Heart left ventricle (tissue), 16 donors: ENCODE measurements around the gene KLF15. TPM values are rescaled to one million over a fixed set of nuclear protein-coding genes. Genes with fewer than 3 reads are reported as not detected.

Experiments used
- ATAC-seq, 4 donors: fragments of 200-7000 bp; cut with Tn5 transposase; one replicate each; pipeline ENCODE4 v1.9.1; 2020 to 2022; ENCODE audit warnings: moderate library complexity in 4 of 4, mild to moderate bottlenecking in 3 of 4, moderate number of reproducible peaks in 1 of 4
- DNase-seq, 5 donors: peaks; one replicate each; pipeline ENCODE4 v3.0.0-alpha.2; 2020
- H3K27ac ChIP-seq, 12 donors: fragments of 200-600 bp; sonication (generic) in 4 of 12; one replicate each; pipeline versions ENCODE4 v1.5.0 to v1.8.0; 2016 to 2022; ENCODE audit warnings: mild to moderate bottlenecking in 2 of 12
- H3K27me3 ChIP-seq, 9 donors: fragments of 200-600 bp; sonication (generic) in 2 of 9; one replicate each; pipeline versions ENCODE4 v1.5.1 to v1.8.0; 2016 to 2022; ENCODE audit warnings: mild to moderate bottlenecking in 3 of 9
- H3K36me3 ChIP-seq, 9 donors: fragments of 200-600 bp; sonication (generic) in 2 of 9; one replicate each; pipeline versions ENCODE4 v1.5.0 to v1.8.0; 2018 to 2022; ENCODE audit warnings: mild to moderate bottlenecking in 2 of 9
- H3K4me1 ChIP-seq, 12 donors: fragments of 200-600 bp; sonication (generic) in 4 of 12; one replicate each; pipeline versions ENCODE4 v1.5.0 to v1.8.0; 2016 to 2022; ENCODE audit warnings: mild to moderate bottlenecking in 3 of 12
- H3K4me3 ChIP-seq, 12 donors: fragments of 200-600 bp; sonication (generic) in 4 of 12; one replicate each; pipeline versions ENCODE4 v1.5.0 to v1.8.0; 2017 to 2022; ENCODE audit warnings: mild to moderate bottlenecking in 9 of 12, moderate library complexity in 4 of 12
- H3K9me3 ChIP-seq, 12 donors: fragments of 200-600 bp; sonication (generic) in 4 of 12; one replicate each; pipeline versions ENCODE4 v1.5.0 to v1.8.0; 2016 to 2022; ENCODE audit warnings: mild to moderate bottlenecking in 1 of 12
- POLR2A ChIP-seq, 2 donors: fragments of 450-650 bp; IDR thresholded peaks; one replicate each; pipeline ENCODE4 v1.6.1; 2017; ENCODE audit warnings: antibody characterized with exemption in 2 of 2, mild to moderate bottlenecking in 2 of 2, moderate library complexity in 2 of 2
- WGBS, 4 donors: extraction: QIAGEN DNeasy Blood & Tissue Kit in 2 of 4; methylation state at CpG; one replicate each; pipeline versions ENCODE4 v1.1.5 to v1.1.7; 2013 to 2018; 5-methylcytosine and 5-hydroxymethylcytosine counted together
- intact Hi-C, 10 donors: fragments of 100-400 bp; cut with DNase I; formaldehyde crosslinking; loops; one replicate each; pipeline versions ENCODE4 v1.11.1 to v1.14.2; 2022
- polyA plus RNA-seq, 2 donors: library from polyadenylated mRNA; stranded (reverse); fragments of 200-250 nt; gene quantifications; one replicate each; pipeline ENCODE4 v1.2.3, GENCODE V29; 2013
- total RNA-seq, 9 donors: library from RNA; depleted of rRNA in 2 of 9; stranded (reverse); fragments of >200 nt in 2 of 9; fragmentation: NEBNext Ultra II Directional in 3 of 9; extraction: Animal tissue kit (Norgen Biotek cat#: 25700) in 3 of 9; gene quantifications; one replicate each; pipeline versions ENCODE4 v1.1.0 to v1.2.4, GENCODE V29; 2016 to 2023
- TF ChIP-seq, protein P1 (sequence below), 12 donors: fragments of 200-600 bp; sonication (generic) in 4 of 12; IDR thresholded peaks; one replicate each; pipeline versions ENCODE4 v1.5.0 to v1.8.0; 2018 to 2022; ENCODE audit warnings: antibody characterized with exemption in 12 of 12, mild to moderate bottlenecking in 5 of 12
- donor health status: ischemic (EF 13 %, LVEDD 7.1; RV severe dilation, severe dysfunction).
- donor health status: healthy with polysubstance abuse.
- donor health status: DM: no; HTN: yes; CAD: no.
- donor health status: DM: no; HTN: no; CAD: no.
- donor health status: ischemic (EF 25% LVEDD 6.9; RV normal size, moderate dysfunction).
- donor health status: ischemic (EF 25% LVEDD 5.7; RV mildly dilated, moderate dysfunction).
- donor health status: healthy.
- donor health status: DM: yes; HTN: yes; CAD: no.
- donor health status: ischemic (EF 35%, LVEDD 5.7; RV mildly dilated, moderate dysfunction).
- donor health status: nonischemic (EF 11% LVEDD 7.7; RV severe dilation, severe dysfunction).
- donor health status: DM: yes; HTN: yes; CAD: no.
- donor health status: PGD.
- donor health status: ischemic (EF 29% LVEDD 5.4; RV normal size, mild dysfunction).
- donor health status: nonischemic (EF 23%, LVEDD 6.1; RV moderate dilation, normal function).

The KLF15 gene
- total and polyA plus RNA-seq, 11 donors, result 10.5 to 85.8 (median 35.9) TPM

DNA sequence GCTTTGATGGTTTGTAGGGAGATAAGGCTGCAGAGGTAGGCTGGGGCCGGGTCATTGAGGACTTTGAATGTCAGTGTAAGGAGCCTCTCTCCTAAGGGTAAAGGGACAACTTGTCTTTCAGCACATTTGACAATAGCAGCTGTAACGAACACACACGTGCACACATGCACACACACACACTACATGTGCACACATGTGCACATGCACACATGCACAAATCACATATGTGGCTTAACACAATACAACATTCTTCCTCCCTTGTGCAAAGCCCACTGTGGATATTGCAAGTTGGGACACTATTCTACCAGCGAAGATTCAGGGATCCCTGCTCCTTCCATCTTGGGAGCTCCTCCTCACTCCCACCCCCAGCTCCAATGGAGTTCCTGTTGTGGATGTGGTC is 36.4 kb upstream of the KLF15 start:
- Histone ChIP-seq H3K27me3 (peaks cover 0 to 26% (median 0%) of the 10 kb centered on the region in 9 donors), H3K4me1 (peaks cover 0 to 18% (median 6%) of the 10 kb centered on the region in 12 donors), H3K4me3 (no peak overlapping the region), H3K36me3 (no peaks in the 10 kb centered on the region), H3K27ac (no peak overlapping the region), H3K9me3 (no peaks in the 10 kb centered on the region)
- intact Hi-C loops, result loop anchor here in 2 of 10 donors (5.0 to 10.0 kb wide), 3 partner anchors 71 to 261 kb away; no protein-coding TSS in a partner anchor
- ATAC-seq, result no peak
- DNase-seq, result no peak
- 85 to 92% (median 89%) methylated on average over 4 of the region's 4 CpGs for WGBS, 4 donors
- TF ChIP-seq, protein P1, sequence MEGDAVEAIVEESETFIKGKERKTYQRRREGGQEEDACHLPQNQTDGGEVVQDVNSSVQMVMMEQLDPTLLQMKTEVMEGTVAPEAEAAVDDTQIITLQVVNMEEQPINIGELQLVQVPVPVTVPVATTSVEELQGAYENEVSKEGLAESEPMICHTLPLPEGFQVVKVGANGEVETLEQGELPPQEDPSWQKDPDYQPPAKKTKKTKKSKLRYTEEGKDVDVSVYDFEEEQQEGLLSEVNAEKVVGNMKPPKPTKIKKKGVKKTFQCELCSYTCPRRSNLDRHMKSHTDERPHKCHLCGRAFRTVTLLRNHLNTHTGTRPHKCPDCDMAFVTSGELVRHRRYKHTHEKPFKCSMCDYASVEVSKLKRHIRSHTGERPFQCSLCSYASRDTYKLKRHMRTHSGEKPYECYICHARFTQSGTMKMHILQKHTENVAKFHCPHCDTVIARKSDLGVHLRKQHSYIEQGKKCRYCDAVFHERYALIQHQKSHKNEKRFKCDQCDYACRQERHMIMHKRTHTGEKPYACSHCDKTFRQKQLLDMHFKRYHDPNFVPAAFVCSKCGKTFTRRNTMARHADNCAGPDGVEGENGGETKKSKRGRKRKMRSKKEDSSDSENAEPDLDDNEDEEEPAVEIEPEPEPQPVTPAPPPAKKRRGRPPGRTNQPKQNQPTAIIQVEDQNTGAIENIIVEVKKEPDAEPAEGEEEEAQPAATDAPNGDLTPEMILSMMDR (IDR thresholded peaks at IDR 0.05), result no peak
- no peak for TF ChIP-seq POLR2A (IDR thresholded peaks at IDR 0.05)

GRCh38 chr3:126392246-126392645 is 35.0 kb upstream of the KLF15 start:
- intact Hi-C loops, result loop anchor here in 2 of 10 donors (5.0 to 10.0 kb wide), 3 partner anchors 73 to 260 kb away; no protein-coding TSS in a partner anchor
- Histone ChIP-seq H3K4me3 (no peak overlapping the region), H3K4me1 (peaks cover 0 to 19% (median 7%) of the 10 kb centered on the region in 12 donors), H3K27ac (no peak overlapping the region), H3K9me3 (no peaks in the 10 kb centered on the region), H3K36me3 (no peaks in the 10 kb centered on the region), H3K27me3 (peaks cover 0 to 26% (median 0%) of the 10 kb centered on the region in 9 donors)
- WGBS, 4 donors, result 75 to 84% (median 81%) methylated on average over 12 of the region's 12 CpGs
- ATAC-seq (no peak), DNase-seq (peak in 1 of 5 donors; percentile 5)
- TF ChIP-seq, protein P1 (IDR thresholded peaks at IDR 0.05), result no peak
- no peak for TF ChIP-seq POLR2A (IDR thresholded peaks at IDR 0.05)

- TF ChIP-seq, protein P1 (IDR thresholded peaks at IDR 0.05), result no peak
- TF ChIP-seq POLR2A (IDR thresholded peaks at IDR 0.05), result no peak
- intact Hi-C loops, result loop anchor here in 2 of 10 donors (5.0 to 10.0 kb wide), 3 partner anchors 73 to 259 kb away; no protein-coding TSS in a partner anchor
- H3K27ac ChIP-seq, result no peak overlapping the region
- WGBS, 4 donors, result 27 to 47% (median 38%) methylated on average over 1 of the region's 1 CpG
- H3K4me3 ChIP-seq, result no peak overlapping the region
- H3K36me3 ChIP-seq, result no peaks in the 10 kb centered on the region
- peaks cover 0 to 19% (median 7%) of the 10 kb centered on the region in 12 donors for H3K4me1 ChIP-seq
- H3K27me3 ChIP-seq, result peaks cover 0 to 26% (median 0%) of the 10 kb centered on the region in 9 donors
- DNase-seq (peak in 1 of 5 donors; percentile 7), ATAC-seq (no peak)
- no peaks in the 10 kb centered on the region for H3K9me3 ChIP-seq
Observed at GRCh38 chr3:126391631-126392030, 34.4 kb upstream of the KLF15 start.

GRCh38 chr3:126390751-126391150 is 33.5 kb upstream of the KLF15 start:
- DNase-seq, result peak in 1 of 5 donors; percentile 6
- TF ChIP-seq, protein P1 (IDR thresholded peaks at IDR 0.05), result no peak
- TF ChIP-seq POLR2A (IDR thresholded peaks at IDR 0.05), result no peak
- no peak for ATAC-seq
- Histone ChIP-seq H3K4me1 (peaks cover 0 to 19% (median 7%) of the 10 kb centered on the region in 12 donors), H3K27ac (no peak overlapping the region), H3K9me3 (no peaks in the 10 kb centered on the region), H3K36me3 (no peaks in the 10 kb centered on the region), H3K27me3 (peaks cover 0 to 26% (median 0%) of the 10 kb centered on the region in 9 donors), H3K4me3 (no peak overlapping the region)
- intact Hi-C loops, result loop anchor here in 4 of 10 donors (1.0 to 10.0 kb wide), 5 partner anchors 74 to 258 kb away; no protein-coding TSS in a partner anchor
- WGBS, 4 donors, result 77 to 91% (median 86%) methylated on average over 4 of the region's 4 CpGs
